ENCODE measurements around the gene GTF2I.

DNA sequence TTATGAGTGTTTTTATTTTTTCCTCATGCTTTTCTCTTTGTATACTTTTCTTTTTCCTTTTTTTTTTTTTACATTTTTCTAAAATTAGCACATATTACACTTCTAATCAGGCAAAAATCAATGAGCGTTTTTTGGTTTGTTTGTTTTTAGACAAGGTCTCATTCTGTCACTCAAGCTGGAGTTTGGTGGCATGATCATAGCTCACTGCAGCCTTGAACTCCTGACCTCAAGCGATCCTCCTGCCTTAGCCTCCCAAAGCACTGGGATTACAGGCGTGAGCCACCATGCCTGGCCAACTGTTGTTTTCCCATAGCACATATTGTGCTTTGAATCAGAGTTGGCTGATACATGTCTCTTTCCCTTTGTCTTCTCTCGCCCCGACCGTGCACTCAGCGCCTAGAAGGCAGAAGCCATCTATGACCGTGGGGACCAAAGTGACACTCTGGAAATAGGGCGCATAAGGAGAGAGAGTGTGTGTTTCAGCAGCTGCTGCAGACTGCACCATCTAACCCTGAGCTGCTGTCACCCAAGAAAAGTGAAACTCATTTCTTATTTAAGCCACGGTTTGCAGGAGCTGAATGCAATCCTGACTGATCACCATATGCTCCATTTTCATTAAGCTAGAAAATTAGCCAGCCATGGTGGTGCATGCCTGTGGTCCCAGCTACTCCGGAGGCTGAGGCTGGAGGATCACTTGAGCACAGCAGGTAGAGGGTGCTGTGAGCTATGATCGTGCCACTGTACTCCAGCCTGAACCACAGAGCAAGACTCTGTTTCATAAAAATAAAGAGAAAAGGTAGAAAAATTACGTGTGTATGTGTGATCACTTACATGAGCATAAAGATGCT lies 41.4 kb upstream of the GTF2I start:
- no peak for TF ChIP-seq YY1 (IDR thresholded peaks at IDR 0.05; ENCODE audit: insufficient read depth, insufficient read length)
- TF ChIP-seq ZNF274 (IDR thresholded peaks at IDR 0.05; ENCODE audit: low read depth, low read length): no peak
- TF ChIP-seq SUZ12 (IDR thresholded peaks at IDR 0.05; ENCODE audit: extremely low read depth, insufficient read depth, insufficient read length): no peak

Data from NT2/D1 (cell line).